NCI-H128 (cell line): ENCODE measurements around the gene SGSM1.

Experiments
- DNase-seq: peaks from one replicate; lab custom pipeline; 2025; ENCODE audit not compliant: unreplicated experiment; lab: John Stamatoyannopoulos, UW

Gene SGSM1

GRCh38 chr22:24975813-24976341, 169.9 kb downstream of the SGSM1 start:
- no peak for DNase-seq

GRCh38 chr22:24976442-24977218, 170.6 kb downstream of the SGSM1 start:
- DNase-seq = no peak
